GM19324 (cell line): ENCODE data around the gene ATP5F1E.
A peak's percentile ranks its signal among the peaks of the same experiment; 100 is the strongest.
"Not testable (repeated sequence)": the region's sequence is repeated elsewhere in the genome, so short reads cannot be mapped to it uniquely, and the experiment has no call there.

ENCODE experiments used
- ATAC-seq: cut with Tn5 transposase; IDR thresholded peaks from one replicate; pipeline ENCODE4 v1.9.1; 2021; ENCODE audit warnings: mild to moderate bottlenecking, moderate library complexity; ENCODE audit not compliant: unreplicated experiment, low FRiP score

Gene ATP5F1E

GRCh38 chr20:58993332-58994248 lies 38.5 kb downstream of the ATP5F1E start:
- no peak for ATAC-seq

- ATAC-seq, result no peak
Observed at GRCh38 chr20:58992911-58993310, 39.2 kb downstream of the ATP5F1E start.

- ATAC-seq, result no peak
Observed at GRCh38 chr20:58991715-58992114, 40.4 kb downstream of the ATP5F1E start.

- ATAC-seq, result no peak
Observed at GRCh38 chr20:58990651-58991445, 41.3 kb downstream of the ATP5F1E start.

- no peak for ATAC-seq
Observed at GRCh38 chr20:58989196-58989595, 42.9 kb downstream of the ATP5F1E start.

- no peak for ATAC-seq
Observed at GRCh38 chr20:58988565-58988882, 43.6 kb downstream of the ATP5F1E start.

- no peak for ATAC-seq
Observed at GRCh38 chr20:58987790-58988564, 44.2 kb downstream of the ATP5F1E start.

- no peak for ATAC-seq
Observed at GRCh38 chr20:58986968-58987517, 45.1 kb downstream of the ATP5F1E start.

GRCh38 chr20:58986286-58986967 lies 45.7 kb downstream of the ATP5F1E start:
- ATAC-seq, result no peak

- ATAC-seq, result no peak
Observed at GRCh38 chr20:58985656-58986055, 46.5 kb downstream of the ATP5F1E start.

GRCh38 chr20:58984691-58985090 lies 47.4 kb downstream of the ATP5F1E start:
- ATAC-seq, result no peak

- ATAC-seq, result not testable (repeated sequence)
Observed at GRCh38 chr20:58983115-58983468, 49.0 kb downstream of the ATP5F1E start.

- ATAC-seq, result no peak
Observed at GRCh38 chr20:58982406-58983114, 49.6 kb downstream of the ATP5F1E start.

- ATAC-seq, result no peak
Observed at GRCh38 chr20:58981628-58982364, 50.3 kb downstream of the ATP5F1E start.

- peak; percentile 90 for ATAC-seq
Observed at GRCh38 chr20:58980711-58981627, 51.2 kb downstream of the ATP5F1E start, which contains the start of gene NELFCD. Gene NELFCD (plus strand): TSS chr20:58981256. CDS start chr20:58981310, 54 bp downstream.

GRCh38 chr20:58978351-58979190 lies 53.6 kb downstream of the ATP5F1E start:
- ATAC-seq, result no peak
